C4-2B (cell line): ENCODE results near the gene COPS6.

Experiments used
- CTCF ChIP-seq: fragments of 450-650 bp; conservative IDR thresholded peaks from 2 replicates; pipeline ENCODE4 v1.5.1; 2017; ENCODE audit warnings: mild to moderate bottlenecking
- ZFX ChIP-seq: fragments of 450-650 bp; IDR thresholded peaks from 2 replicates; pipeline ENCODE4 v1.6.1; 2017

DNA sequence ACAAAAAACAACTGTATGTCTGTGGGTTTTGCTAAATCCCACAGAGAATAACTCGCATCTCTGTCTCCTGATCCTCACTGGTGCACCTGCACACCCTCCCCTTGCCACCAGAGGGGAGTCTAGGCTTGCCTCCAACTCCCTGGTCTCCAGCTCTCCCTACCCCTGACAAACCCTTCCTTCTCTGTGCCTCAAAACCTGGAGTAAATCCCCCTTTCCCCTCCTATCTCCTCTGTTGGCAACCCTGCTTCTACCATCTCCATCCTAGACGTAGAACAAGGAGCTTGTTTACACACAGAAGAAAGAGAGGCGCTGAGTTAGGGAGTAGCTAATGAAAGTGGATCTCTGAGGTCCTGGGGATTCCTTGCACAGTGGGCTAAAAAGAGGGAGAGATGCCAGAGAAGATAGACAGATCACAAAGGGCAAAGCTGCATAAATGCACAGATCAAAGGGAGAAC lies 44.0 kb downstream of the COPS6 start:
- TF ChIP-seq CTCF (peak; percentile 94), ZFX (no peak)
